ENCODE results near the gene BBLN.

DNA sequence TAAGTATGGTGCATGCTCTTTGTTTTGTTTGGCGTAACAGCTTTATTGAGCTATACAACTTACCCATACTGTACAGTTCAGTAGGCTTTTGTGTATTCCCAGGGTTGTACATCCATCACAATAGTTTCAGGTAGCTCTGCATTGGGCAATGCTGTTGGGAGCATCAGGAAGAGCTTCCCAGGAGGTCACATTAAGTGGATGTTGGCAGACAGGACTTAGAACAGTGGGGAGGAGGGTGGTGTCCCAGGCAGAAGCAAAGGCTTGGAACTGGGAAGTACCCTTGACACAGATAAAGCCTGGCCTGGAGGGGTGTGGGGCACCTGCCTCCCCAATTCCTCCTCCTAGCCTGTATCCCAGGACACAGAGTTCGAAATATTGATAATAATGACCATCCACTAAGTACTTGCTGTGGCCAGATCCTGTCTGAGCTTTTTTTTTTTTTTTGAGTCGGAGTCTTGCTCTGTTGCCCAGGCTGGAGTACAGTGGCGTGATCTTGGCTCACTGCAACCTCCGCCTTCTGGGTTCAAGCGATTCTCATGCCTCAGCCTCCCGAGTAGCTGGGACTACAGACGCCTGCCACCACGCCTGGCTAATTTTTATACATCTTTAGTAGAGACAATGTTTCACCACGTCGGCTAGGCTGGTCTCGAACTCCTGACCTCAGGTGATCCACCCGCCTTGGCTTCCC lies 1.3 kb downstream of the BBLN start:
- TF ChIP-seq, protein P1, sequence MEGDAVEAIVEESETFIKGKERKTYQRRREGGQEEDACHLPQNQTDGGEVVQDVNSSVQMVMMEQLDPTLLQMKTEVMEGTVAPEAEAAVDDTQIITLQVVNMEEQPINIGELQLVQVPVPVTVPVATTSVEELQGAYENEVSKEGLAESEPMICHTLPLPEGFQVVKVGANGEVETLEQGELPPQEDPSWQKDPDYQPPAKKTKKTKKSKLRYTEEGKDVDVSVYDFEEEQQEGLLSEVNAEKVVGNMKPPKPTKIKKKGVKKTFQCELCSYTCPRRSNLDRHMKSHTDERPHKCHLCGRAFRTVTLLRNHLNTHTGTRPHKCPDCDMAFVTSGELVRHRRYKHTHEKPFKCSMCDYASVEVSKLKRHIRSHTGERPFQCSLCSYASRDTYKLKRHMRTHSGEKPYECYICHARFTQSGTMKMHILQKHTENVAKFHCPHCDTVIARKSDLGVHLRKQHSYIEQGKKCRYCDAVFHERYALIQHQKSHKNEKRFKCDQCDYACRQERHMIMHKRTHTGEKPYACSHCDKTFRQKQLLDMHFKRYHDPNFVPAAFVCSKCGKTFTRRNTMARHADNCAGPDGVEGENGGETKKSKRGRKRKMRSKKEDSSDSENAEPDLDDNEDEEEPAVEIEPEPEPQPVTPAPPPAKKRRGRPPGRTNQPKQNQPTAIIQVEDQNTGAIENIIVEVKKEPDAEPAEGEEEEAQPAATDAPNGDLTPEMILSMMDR (IDR thresholded peaks at IDR 0.05) = no peak
- TF ChIP-seq POLR2A (IDR thresholded peaks at IDR 0.05) (no peak), POLR2AphosphoS5 (IDR thresholded peaks at IDR 0.05) (no peak), EP300 (IDR thresholded peaks at IDR 0.05; ENCODE audit: low read depth) (no peak)

Data from transverse colon (tissue), 4 donors.